ENCODE results near the gene CEP120.
"Not testable (repeated sequence)": the region's sequence is repeated elsewhere in the genome, so short reads cannot be mapped to it uniquely, and the experiment has no call there.

DNA sequence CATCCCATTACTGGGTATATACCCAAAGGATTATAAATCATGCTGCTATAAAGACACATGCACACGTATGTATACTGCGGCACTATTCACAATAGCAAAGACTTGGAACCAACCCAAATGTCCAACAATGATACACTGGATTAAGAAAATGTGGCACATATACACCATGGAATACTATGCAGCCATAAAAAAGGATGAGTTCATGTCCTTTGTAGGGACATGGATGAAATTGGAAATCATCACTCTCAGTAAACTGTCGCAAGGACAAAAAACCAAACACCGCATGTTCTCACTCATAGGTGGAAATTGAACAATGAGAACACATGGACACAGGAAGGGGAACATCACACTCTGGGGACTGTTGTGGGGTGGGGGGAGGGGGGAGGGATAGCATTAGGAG is 35.8 kb upstream of the CEP120 start:
- TF ChIP-seq, protein P1, sequence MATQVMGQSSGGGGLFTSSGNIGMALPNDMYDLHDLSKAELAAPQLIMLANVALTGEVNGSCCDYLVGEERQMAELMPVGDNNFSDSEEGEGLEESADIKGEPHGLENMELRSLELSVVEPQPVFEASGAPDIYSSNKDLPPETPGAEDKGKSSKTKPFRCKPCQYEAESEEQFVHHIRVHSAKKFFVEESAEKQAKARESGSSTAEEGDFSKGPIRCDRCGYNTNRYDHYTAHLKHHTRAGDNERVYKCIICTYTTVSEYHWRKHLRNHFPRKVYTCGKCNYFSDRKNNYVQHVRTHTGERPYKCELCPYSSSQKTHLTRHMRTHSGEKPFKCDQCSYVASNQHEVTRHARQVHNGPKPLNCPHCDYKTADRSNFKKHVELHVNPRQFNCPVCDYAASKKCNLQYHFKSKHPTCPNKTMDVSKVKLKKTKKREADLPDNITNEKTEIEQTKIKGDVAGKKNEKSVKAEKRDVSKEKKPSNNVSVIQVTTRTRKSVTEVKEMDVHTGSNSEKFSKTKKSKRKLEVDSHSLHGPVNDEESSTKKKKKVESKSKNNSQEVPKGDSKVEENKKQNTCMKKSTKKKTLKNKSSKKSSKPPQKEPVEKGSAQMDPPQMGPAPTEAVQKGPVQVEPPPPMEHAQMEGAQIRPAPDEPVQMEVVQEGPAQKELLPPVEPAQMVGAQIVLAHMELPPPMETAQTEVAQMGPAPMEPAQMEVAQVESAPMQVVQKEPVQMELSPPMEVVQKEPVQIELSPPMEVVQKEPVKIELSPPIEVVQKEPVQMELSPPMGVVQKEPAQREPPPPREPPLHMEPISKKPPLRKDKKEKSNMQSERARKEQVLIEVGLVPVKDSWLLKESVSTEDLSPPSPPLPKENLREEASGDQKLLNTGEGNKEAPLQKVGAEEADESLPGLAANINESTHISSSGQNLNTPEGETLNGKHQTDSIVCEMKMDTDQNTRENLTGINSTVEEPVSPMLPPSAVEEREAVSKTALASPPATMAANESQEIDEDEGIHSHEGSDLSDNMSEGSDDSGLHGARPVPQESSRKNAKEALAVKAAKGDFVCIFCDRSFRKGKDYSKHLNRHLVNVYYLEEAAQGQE (IDR thresholded peaks at IDR 0.05; ENCODE audit: insufficient replicate concordance, low read depth), result not testable (repeated sequence)
- TF ChIP-seq, protein P2, sequence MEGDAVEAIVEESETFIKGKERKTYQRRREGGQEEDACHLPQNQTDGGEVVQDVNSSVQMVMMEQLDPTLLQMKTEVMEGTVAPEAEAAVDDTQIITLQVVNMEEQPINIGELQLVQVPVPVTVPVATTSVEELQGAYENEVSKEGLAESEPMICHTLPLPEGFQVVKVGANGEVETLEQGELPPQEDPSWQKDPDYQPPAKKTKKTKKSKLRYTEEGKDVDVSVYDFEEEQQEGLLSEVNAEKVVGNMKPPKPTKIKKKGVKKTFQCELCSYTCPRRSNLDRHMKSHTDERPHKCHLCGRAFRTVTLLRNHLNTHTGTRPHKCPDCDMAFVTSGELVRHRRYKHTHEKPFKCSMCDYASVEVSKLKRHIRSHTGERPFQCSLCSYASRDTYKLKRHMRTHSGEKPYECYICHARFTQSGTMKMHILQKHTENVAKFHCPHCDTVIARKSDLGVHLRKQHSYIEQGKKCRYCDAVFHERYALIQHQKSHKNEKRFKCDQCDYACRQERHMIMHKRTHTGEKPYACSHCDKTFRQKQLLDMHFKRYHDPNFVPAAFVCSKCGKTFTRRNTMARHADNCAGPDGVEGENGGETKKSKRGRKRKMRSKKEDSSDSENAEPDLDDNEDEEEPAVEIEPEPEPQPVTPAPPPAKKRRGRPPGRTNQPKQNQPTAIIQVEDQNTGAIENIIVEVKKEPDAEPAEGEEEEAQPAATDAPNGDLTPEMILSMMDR (IDR thresholded peaks at IDR 0.05; ENCODE audit: insufficient read depth, low read length), result not testable (repeated sequence)

Data from HL-60 (cell line).